Ascending aorta (tissue), 2 donors: Measurements from ENCODE around the gene BEGAIN. TPM values are rescaled to one million over a fixed set of nuclear protein-coding genes. Genes with fewer than 3 reads are reported as not detected.

ENCODE experiments used
- DNase-seq, 2 donors: peaks; one replicate each; pipeline ENCODE4 v3.0.0-alpha.2; 2019; ENCODE audit warnings: low spot score in 2 of 2
- H3K27ac ChIP-seq, 2 donors: fragments of 200-600 bp; sonication (generic); one replicate each; pipeline ENCODE4 v1.5.1; 2016 to 2017; ENCODE audit warnings: mild to moderate bottlenecking in 1 of 2
- H3K27me3 ChIP-seq: fragments of 200-600 bp; sonication (generic); one replicate; pipeline ENCODE4 v1.5.1; 2017
- H3K36me3 ChIP-seq, 2 donors: fragments of 200-600 bp; sonication (generic); one replicate each; pipeline ENCODE4 v1.5.1; 2016
- H3K4me1 ChIP-seq, 2 donors: fragments of 200-600 bp; sonication (generic); one replicate each; pipeline ENCODE4 v1.5.1; 2016 to 2017; ENCODE audit warnings: mild to moderate bottlenecking in 1 of 2
- H3K4me3 ChIP-seq, 2 donors: fragments of 200-600 bp; sonication (generic); one replicate each; pipeline ENCODE4 v1.5.1; 2016 to 2017; ENCODE audit warnings: mild to moderate bottlenecking in 1 of 2
- H3K9me3 ChIP-seq, 2 donors: fragments of 200-600 bp; sonication (generic); one replicate each; pipeline ENCODE4 v1.5.1; 2016
- intact Hi-C: fragments of 100-400 bp; cut with DNase I; formaldehyde crosslinking; loops from one replicate; pipeline ENCODE4 v1.15.1; 2023
- total RNA-seq: library from RNA; depleted of rRNA; stranded (reverse); fragments of >200 nt; gene quantifications from one replicate; pipeline ENCODE4 v1.1.0, GENCODE V29; 2016
- TF ChIP-seq, protein P1 (sequence below), 3 experiments: fragments of 200-600 bp in 2 of 3; fragments of 450-650 bp in 1 of 3; sonication (generic) in 2 of 3; IDR thresholded peaks; one replicate each; pipeline ENCODE4 v1.5.1; 2016 to 2019; ENCODE audit warnings: antibody characterized with exemption in 3 of 3, mild to moderate bottlenecking in 1 of 3, moderate library complexity in 1 of 3

BEGAIN gene
- total RNA-seq, 1 donor from 2014 or later = 5.9 TPM

DNA sequence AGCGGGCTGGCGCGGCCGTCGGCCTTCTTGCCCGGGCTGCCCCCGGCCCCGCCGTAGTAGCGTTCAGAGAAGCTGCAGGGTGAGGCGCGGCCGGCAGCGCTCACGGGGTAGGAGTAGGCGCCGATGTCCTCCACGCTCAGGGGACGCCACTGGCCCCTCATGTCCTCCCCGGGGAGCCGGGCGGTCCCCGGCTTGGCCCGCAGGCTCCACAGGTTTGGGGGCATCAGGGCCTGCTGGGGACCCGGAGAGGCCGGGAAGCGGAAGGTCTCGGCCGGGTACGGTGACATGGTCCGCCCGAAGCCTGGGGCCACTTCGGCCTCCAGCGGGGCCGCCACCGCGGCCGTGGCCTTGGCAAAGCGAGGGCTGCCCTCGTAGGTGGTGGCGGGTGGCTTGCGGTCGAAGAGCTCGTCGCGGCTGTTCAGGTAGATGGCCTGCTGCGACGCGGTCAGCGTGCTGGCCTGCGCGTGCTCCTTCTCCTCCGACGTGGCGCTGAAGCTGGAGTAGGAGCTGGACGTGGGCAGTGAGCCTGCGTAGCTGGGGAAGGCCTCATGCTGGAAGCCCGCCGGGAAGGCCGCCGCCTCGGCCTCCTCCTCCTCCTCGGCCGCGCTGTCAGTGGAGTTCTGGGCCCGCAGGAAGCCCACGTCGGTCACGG lies 48.7 kb downstream of the BEGAIN start:
- no peaks in the 10 kb centered on the region for H3K36me3 ChIP-seq
- H3K4me1 ChIP-seq = peaks cover 0 to 5% of the 10 kb centered on the region in 2 donors
- no peaks in the 10 kb centered on the region for H3K27me3 ChIP-seq
- H3K27ac ChIP-seq = no peak overlapping the region
- intact Hi-C loops = no loop called here
- TF ChIP-seq, protein P1, sequence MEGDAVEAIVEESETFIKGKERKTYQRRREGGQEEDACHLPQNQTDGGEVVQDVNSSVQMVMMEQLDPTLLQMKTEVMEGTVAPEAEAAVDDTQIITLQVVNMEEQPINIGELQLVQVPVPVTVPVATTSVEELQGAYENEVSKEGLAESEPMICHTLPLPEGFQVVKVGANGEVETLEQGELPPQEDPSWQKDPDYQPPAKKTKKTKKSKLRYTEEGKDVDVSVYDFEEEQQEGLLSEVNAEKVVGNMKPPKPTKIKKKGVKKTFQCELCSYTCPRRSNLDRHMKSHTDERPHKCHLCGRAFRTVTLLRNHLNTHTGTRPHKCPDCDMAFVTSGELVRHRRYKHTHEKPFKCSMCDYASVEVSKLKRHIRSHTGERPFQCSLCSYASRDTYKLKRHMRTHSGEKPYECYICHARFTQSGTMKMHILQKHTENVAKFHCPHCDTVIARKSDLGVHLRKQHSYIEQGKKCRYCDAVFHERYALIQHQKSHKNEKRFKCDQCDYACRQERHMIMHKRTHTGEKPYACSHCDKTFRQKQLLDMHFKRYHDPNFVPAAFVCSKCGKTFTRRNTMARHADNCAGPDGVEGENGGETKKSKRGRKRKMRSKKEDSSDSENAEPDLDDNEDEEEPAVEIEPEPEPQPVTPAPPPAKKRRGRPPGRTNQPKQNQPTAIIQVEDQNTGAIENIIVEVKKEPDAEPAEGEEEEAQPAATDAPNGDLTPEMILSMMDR (IDR thresholded peaks at IDR 0.05) = no peak
- no peaks in the 10 kb centered on the region for H3K9me3 ChIP-seq
- peak in 1 of 2 donors; percentile 53 for DNase-seq
- H3K4me3 ChIP-seq = no peak overlapping the region

DNA sequence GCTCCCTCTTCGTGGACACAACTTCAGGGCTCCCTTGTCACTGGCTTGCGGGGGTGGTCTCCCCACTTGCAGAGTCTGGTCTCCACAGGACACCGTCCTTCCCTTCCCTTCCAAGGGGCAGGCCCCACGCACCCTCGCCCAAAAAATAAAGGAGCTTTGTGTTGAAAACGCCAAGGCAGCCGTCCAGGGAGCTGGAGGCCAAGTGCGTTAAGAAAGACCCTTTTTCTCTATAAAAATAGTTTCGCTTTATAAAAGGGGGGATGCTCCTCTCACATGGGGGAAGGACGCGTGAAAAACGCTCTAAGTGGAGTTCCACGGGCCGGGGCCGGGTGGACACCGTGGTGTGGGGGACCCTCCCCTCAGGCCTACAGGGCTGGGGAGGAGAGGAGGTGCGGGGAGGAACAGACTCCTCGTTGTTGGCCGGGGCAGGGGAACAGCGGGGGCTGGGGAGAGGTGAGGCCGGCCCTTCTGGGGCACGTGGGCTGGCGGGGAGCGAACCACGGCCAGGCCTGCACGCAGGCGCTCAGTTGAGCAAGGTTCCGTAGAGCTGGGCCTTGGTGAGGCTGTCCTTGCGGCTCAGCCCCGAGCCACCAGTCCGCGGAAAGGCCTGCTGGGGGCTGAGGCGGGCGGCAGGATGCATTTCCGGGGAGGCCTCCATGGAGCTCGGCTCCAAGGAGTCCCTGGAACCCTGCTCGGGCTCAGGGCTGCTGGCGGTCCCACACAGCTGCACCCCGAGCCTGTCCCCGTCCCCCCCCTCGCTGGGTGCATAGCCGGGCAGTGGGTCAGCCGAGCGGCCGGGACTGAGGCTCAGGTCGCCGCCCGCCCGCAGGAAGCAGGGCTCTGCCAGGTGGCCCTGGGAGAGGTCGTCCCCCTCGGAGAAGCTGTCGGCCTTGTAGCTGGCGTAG lies 49.5 kb downstream of the BEGAIN start:
- Histone ChIP-seq H3K27ac (no peak overlapping the region), H3K36me3 (no peaks in the 10 kb centered on the region), H3K27me3 (no peaks in the 10 kb centered on the region), H3K4me1 (peaks cover 0 to 9% of the 10 kb centered on the region in 2 donors), H3K4me3 (no peak overlapping the region), H3K9me3 (no peaks in the 10 kb centered on the region)
- peak in 1 of 2 donors; percentile 49 for DNase-seq
- intact Hi-C loops = no loop called here
- TF ChIP-seq, protein P1 (IDR thresholded peaks at IDR 0.05) = no peak

DNA sequence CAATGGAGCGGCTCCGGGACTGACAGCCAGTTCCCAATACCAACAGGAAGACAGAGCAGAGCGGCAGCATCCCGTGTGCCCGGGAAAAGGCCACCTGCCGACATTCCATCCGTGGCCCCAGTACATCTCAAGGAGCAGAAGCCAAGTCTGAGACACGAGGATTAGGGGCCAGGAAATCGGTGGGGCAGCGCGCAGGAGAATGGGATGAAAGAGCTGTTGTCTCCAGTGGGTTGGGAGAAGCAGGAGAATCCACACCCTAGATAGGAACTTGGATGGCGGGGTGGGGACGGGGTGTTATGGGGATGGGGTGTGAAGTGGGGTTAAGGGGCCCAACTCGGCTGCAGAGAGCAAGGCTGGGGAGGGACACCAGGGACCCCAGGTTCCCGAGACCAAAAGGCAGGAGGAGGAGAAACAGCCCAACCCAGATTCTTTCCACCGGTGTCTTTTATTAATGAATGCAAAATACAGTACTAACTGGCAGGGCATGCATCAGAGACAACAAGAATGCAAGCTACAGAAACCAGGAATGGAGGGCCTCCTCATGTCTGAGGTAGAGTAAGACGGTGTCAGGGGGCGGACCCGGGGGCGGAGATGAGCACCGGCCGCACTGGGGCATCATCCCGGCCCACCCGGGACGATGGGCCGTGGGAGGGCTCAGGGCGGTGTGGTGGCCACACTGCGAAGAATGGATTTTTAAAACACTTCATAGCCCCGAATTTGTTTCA lies 50.3 kb downstream of the BEGAIN start:
- Histone ChIP-seq H3K27ac (no peak overlapping the region), H3K36me3 (no peaks in the 10 kb centered on the region), H3K9me3 (no peaks in the 10 kb centered on the region), H3K4me1 (peaks cover 0 to 9% of the 10 kb centered on the region in 2 donors), H3K27me3 (no peaks in the 10 kb centered on the region), H3K4me3 (no peak overlapping the region)
- intact Hi-C loops = no loop called here
- TF ChIP-seq, protein P1 (IDR thresholded peaks at IDR 0.05) = no peak
- peak in 1 of 2 donors; percentile 47 for DNase-seq

DNA sequence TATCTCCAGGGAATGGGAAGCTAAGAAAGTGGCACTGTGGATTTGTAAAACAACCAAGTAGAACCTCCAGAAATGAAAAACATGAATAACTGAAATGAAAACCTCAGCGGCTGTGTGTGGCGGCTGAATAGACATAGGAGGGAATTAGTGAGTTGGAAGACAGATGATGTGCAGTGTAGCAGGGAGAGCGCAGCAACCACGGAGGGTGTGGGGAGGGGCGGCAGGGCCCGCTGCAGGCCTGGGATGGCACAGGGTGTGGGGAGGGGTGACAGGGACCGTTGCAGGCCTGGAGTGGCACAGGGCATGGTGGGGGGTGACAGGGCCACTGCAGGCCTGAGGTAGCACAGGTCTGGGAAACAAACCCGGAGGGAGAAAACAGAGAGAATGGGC lies 51.1 kb downstream of the BEGAIN start:
- no peaks in the 10 kb centered on the region for H3K36me3 ChIP-seq
- intact Hi-C loops = no loop called here
- no peak overlapping the region for H3K27ac ChIP-seq
- no peaks in the 10 kb centered on the region for H3K9me3 ChIP-seq
- H3K27me3 ChIP-seq = no peaks in the 10 kb centered on the region
- TF ChIP-seq, protein P1 (IDR thresholded peaks at IDR 0.05) = no peak
- H3K4me1 ChIP-seq = peaks cover 0 to 9% of the 10 kb centered on the region in 2 donors
- peak in 1 of 2 donors; percentile 48 for DNase-seq
- H3K4me3 ChIP-seq = no peak overlapping the region

DNA sequence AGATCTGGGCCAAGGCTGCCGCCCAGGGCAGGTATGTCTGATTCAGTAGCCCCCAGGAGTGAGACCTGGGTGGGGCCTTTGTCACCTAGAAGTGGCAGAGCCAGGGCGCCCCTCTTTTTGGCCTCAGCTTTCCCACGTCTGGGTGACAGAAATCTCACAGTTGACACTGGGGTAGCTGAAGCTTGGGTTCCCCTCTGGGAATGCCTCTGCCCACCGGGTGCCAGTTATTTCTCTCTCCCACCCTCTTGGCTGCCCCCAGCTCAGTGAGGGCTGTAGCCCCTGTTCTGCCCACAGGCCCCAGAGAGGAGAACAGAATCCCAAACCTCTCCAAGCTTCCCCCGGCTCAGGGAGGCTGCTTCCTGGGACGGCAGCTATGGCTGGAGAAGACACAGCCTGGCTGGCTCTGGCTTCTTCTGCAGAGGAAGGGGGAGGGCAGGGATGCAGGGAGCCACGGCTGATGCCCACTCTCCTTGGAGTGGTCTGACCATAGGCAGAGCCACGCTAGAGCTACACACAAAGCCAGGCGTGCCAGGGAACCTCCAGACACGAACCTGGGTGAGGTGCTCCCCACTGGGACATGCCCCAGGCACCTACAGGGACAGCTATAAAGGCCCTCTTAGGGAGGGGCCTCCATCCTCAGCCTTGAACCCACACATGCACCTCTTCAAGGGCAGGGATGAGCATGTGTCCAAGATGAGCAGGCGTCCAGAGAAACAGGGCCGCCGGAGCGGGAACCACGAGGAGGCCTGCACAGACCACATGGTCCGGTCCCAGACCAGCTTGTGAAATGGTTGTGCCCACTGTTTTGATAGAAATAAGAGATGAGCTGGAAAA lies 51.7 kb downstream of the BEGAIN start:
- Histone ChIP-seq H3K4me1 (peaks cover 0 to 9% of the 10 kb centered on the region in 2 donors), H3K27me3 (no peaks in the 10 kb centered on the region), H3K9me3 (no peaks in the 10 kb centered on the region), H3K4me3 (no peak overlapping the region), H3K27ac (no peak overlapping the region), H3K36me3 (no peaks in the 10 kb centered on the region)
- TF ChIP-seq, protein P1 (IDR thresholded peaks at IDR 0.05) = no peak
- intact Hi-C loops = no loop called here
- DNase-seq = peak in 1 of 2 donors; percentile 41
